OCI-LY7 (cell line): Measurements from ENCODE around the gene PKDCC.

Source experiments
- CTCF ChIP-seq: fragments of 200-600 bp; sonication (generic); conservative IDR thresholded peaks from 2 replicates; pipeline ENCODE4 v1.5.1; 2014; ENCODE audit warnings: mild to moderate bottlenecking, antibody characterized with exemption, low read length, moderate library complexity, mixed read lengths
- EZH2phosphoT487 ChIP-seq: fragments of 200-600 bp; sonication (generic); IDR thresholded peaks from 2 replicates; pipeline ENCODE4 v1.6.1; 2018; ENCODE audit warnings: low read depth, borderline replicate concordance, mild to moderate bottlenecking, mixed run types, antibody characterized with exemption, low read length, moderate library complexity, mixed read lengths

GRCh38 chr2:42032224-42032620 lies 15.6 kb upstream of the PKDCC start:
- TF ChIP-seq CTCF: no peak
- TF ChIP-seq EZH2phosphoT487: no peak
